Mesenchymal stem cell (in vitro differentiated cells and primary cell): Measurements from ENCODE around the gene PTPRG.

Experiments
- DNase-seq: peaks from one replicate; pipeline ENCODE4 v3.0.0-alpha.2; 2013
- H2AFZ ChIP-seq: one replicate; pipeline ENCODE4 v1.6.1; 2013; ENCODE audit warnings: low read depth, mild to moderate bottlenecking, control low read depth, inconsistent platforms, low read length, moderate library complexity
- H2AK5ac ChIP-seq: 2 replicates; pipeline ENCODE4 v1.6.1; 2013; ENCODE audit warnings: low read length, moderate library complexity, mild to moderate bottlenecking, inconsistent platforms; ENCODE audit not compliant: severe bottlenecking
- H2BK120ac ChIP-seq: one replicate; pipeline ENCODE4 v1.6.1; 2013; ENCODE audit warnings: low read depth, mild to moderate bottlenecking, inconsistent platforms, low read length, moderate library complexity
- H2BK12ac ChIP-seq, 2 experiments: one replicate each; pipeline ENCODE4 v1.6.1; 2013; ENCODE audit warnings: inconsistent platforms in 2 of 2, low read length in 2 of 2, mild to moderate bottlenecking in 2 of 2, moderate library complexity in 2 of 2, control low read depth in 1 of 2
- H2BK15ac ChIP-seq: one replicate; pipeline ENCODE4 v1.6.1; 2013; ENCODE audit warnings: mild to moderate bottlenecking, low read depth, inconsistent platforms; ENCODE audit not compliant: poor library complexity, severe bottlenecking
- H2BK5ac ChIP-seq: 2 replicates; pipeline ENCODE4 v1.6.1; 2013; ENCODE audit warnings: low read depth, mild to moderate bottlenecking, low read length, control low read depth, inconsistent platforms; ENCODE audit not compliant: poor library complexity, severe bottlenecking
- H3K14ac ChIP-seq, 2 experiments: one replicate each; pipeline ENCODE4 v1.6.1; 2013; ENCODE audit warnings: inconsistent platforms in 2 of 2, low read length in 2 of 2, control low read depth in 1 of 2, mild to moderate bottlenecking in 1 of 2, moderate library complexity in 1 of 2
- H3K18ac ChIP-seq, 2 experiments: one replicate each; pipeline ENCODE4 v1.6.1; 2013; ENCODE audit warnings: inconsistent platforms in 2 of 2, low read length in 2 of 2, control low read depth in 1 of 2, low read depth in 1 of 2, mild to moderate bottlenecking in 1 of 2
- H3K23ac ChIP-seq, 2 experiments: one replicate each; pipeline ENCODE4 v1.6.1; 2013; ENCODE audit warnings: inconsistent platforms in 2 of 2, low read length in 2 of 2, mild to moderate bottlenecking in 2 of 2, moderate library complexity in 2 of 2, control low read depth in 1 of 2
- H3K27ac ChIP-seq: 2 replicates; pipeline ENCODE4 v1.5.1; 2013; ENCODE audit warnings: mild to moderate bottlenecking, moderate library complexity, low read length, control low read depth, inconsistent platforms; ENCODE audit not compliant: poor library complexity, severe bottlenecking
- H3K27me3 ChIP-seq, 2 experiments: 2 replicates each; pipeline versions ENCODE4 v1.6.1 to v1.7.0; 2013; ENCODE audit warnings: low read length in 2 of 2, mild to moderate bottlenecking in 2 of 2, moderate library complexity in 2 of 2, control low read depth in 1 of 2, inconsistent platforms in 1 of 2; ENCODE audit not compliant: control insufficient read depth in 1 of 2, insufficient read depth in 1 of 2
- H3K36me3 ChIP-seq, 2 experiments: 2 replicates each; pipeline versions ENCODE4 v1.6.1 to v1.7.0; 2013; ENCODE audit warnings: low read length in 2 of 2, control low read depth in 1 of 2, inconsistent platforms in 1 of 2, low read depth in 1 of 2, mild to moderate bottlenecking in 1 of 2; ENCODE audit not compliant: insufficient read depth in 2 of 2, control insufficient read depth in 1 of 2
- H3K4ac ChIP-seq, 2 experiments: one replicate each; pipeline ENCODE4 v1.6.1; 2013; ENCODE audit warnings: inconsistent platforms in 2 of 2, low read length in 2 of 2, mild to moderate bottlenecking in 2 of 2, moderate library complexity in 2 of 2, control low read depth in 1 of 2, low read depth in 1 of 2
- H3K4me1 ChIP-seq: 2 replicates; pipeline ENCODE4 v1.6.1; 2013; ENCODE audit warnings: low read depth, low read length, control low read depth; ENCODE audit not compliant: control insufficient read depth, insufficient read depth
- H3K4me2 ChIP-seq: 2 replicates; pipeline ENCODE4 v1.6.1; 2013; ENCODE audit warnings: low read length, mild to moderate bottlenecking, inconsistent platforms; ENCODE audit not compliant: poor library complexity, severe bottlenecking
- H3K4me3 ChIP-seq, 2 experiments: 2 replicates each; pipeline versions ENCODE4 v1.5.1 to v1.7.0; 2013; ENCODE audit warnings: low read length in 2 of 2, mild to moderate bottlenecking in 2 of 2, control low read depth in 1 of 2, low read depth in 1 of 2; ENCODE audit not compliant: insufficient read depth in 1 of 2
- H3K79me1 ChIP-seq: replicated peaks from 2 replicates; pipeline ENCODE4 v1.6.1; 2013; ENCODE audit warnings: mild to moderate bottlenecking, control low read depth, low read length, inconsistent platforms; ENCODE audit not compliant: poor library complexity, severe bottlenecking
- H3K9ac ChIP-seq: 2 replicates; pipeline ENCODE4 v1.7.0; 2013; ENCODE audit warnings: mild to moderate bottlenecking, low read length, moderate library complexity
- H3K9me3 ChIP-seq: 2 replicates; pipeline ENCODE4 v1.7.0; 2013; ENCODE audit warnings: mild to moderate bottlenecking, low read length; ENCODE audit not compliant: control insufficient read depth
- H4K8ac ChIP-seq: one replicate; pipeline ENCODE4 v1.6.1; 2013; ENCODE audit warnings: inconsistent platforms, mild to moderate bottlenecking, low read length, moderate library complexity
- H4K91ac ChIP-seq: one replicate; pipeline ENCODE4 v1.6.1; 2013; ENCODE audit warnings: mild to moderate bottlenecking, low read length, inconsistent platforms
- WGBS: methylation state at CpG from one replicate; pipeline ENCODE4 v1.1.7; 2013; ENCODE audit warnings: mixed read lengths; 5-methylcytosine and 5-hydroxymethylcytosine counted together

PTPRG gene

DNA sequence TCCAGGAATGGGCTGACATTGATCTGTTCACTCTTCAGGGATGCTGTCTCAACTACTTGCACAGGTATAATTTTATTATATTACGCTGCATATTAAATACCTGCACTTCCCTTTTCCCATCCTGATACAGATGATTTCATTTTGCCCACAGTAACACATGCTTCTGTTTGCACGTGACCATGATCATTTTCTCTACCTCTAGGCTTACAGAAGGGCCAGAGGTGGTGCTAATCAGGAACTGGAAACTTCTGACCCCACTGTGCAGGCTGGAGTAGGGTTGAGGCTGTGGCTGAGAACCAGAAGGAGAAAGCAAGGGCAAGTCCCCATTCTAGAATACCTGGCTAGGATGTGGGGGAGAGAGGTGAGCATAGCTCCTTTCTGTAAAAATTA is 304.8 kb downstream of the PTPRG start:
- Histone ChIP-seq H3K4me3 (no peak overlapping the region), H4K8ac (no peak overlapping the region), H4K91ac (no peak overlapping the region), H2BK120ac (no peak overlapping the region), H2AFZ (no peak overlapping the region), H3K36me3 (no peaks in the 10 kb centered on the region), H3K27ac (no peak overlapping the region), H2BK5ac (no peak overlapping the region), H2BK12ac (no peak overlapping the region), H3K18ac (no peak overlapping the region), H2AK5ac (no peak overlapping the region), H3K14ac (no peak overlapping the region), H3K79me1 (peaks cover 36% of the 10 kb centered on the region), H3K9me3 (no peaks in the 10 kb centered on the region), H3K4me2 (no peak overlapping the region), H3K27me3 (no peaks in the 10 kb centered on the region), H2BK15ac (no peak overlapping the region), H3K4me1 (peaks cover 6% of the 10 kb centered on the region), H3K23ac (no peak overlapping the region), H3K9ac (no peak overlapping the region), H3K4ac (no peak overlapping the region)
- 93% methylated on average over 2 of the region's 2 CpGs for WGBS
- no peak for DNase-seq

DNA sequence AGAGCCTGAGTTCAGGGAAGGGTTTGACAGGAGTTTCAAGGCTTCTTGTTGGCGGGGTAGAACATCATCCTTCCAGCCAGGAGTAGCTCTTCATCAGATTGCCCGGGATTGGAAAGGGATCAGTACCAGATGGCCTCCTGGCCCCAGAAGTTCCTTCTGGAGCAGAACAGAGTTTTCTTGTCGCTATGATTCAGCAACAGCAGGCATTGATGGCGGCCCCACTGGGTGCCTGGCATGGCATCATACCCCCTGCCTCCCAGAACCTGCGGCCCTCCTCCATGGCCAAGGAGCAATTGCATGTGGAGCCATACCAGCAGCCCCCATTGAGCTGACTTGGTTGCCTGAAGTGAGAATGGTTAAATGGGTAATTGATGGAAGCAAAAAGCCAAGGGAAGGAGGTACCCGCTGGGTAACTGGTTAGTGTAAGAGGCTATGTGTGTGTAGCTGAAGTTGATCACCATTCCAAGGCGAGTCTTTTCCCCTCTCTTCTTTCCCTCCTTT is 305.6 kb downstream of the PTPRG start:
- Histone ChIP-seq H2BK15ac (no peak overlapping the region), H2BK120ac (no peak overlapping the region), H2BK5ac (no peak overlapping the region), H3K4me2 (no peak overlapping the region), H3K18ac (no peak overlapping the region), H3K4ac (no peak overlapping the region), H3K9ac (no peak overlapping the region), H3K23ac (no peak overlapping the region), H4K8ac (no peak overlapping the region), H3K27ac (no peak overlapping the region), H2BK12ac (no peak overlapping the region), H3K4me3 (no peak overlapping the region), H3K14ac (no peak overlapping the region), H3K36me3 (no peaks in the 10 kb centered on the region), H3K9me3 (no peaks in the 10 kb centered on the region), H4K91ac (no peak overlapping the region), H2AK5ac (no peak overlapping the region), H3K4me1 (peaks cover 6% of the 10 kb centered on the region), H3K79me1 (peaks cover 39% of the 10 kb centered on the region), H2AFZ (no peak overlapping the region), H3K27me3 (no peaks in the 10 kb centered on the region)
- DNase-seq, result no peak
- WGBS, result 95% methylated on average over 5 of the region's 7 CpGs

DNA sequence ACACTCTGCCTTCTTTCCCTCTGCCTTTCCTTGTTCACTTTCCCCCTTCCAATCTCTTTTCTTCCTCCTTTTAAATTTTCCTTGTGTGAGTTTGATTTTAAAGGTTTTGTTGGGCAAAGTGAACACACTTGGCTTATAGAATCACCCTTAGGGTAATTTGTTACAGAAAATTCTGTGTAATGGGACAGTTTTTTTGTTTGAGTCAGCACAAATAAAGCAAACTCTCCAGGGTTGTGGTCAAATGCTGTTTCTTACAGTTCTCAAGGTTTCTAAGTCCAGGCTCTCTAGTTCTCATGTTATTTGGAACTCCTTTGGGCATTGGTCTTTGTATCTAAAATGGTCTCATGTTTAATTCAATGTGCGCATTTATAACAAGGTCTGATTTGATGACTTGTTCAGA is 307.1 kb downstream of the PTPRG start:
- no peak overlapping the region for H3K27ac ChIP-seq
- no peak overlapping the region for H3K4me3 ChIP-seq
- H2BK15ac ChIP-seq, result no peak overlapping the region
- H3K18ac ChIP-seq, result no peak overlapping the region
- no peak overlapping the region for H3K4ac ChIP-seq
- H3K79me1 ChIP-seq, result peaks cover 39% of the 10 kb centered on the region
- H3K36me3 ChIP-seq, result no peaks in the 10 kb centered on the region
- no peak overlapping the region for H2BK120ac ChIP-seq
- H4K91ac ChIP-seq, result no peak overlapping the region
- H3K9me3 ChIP-seq, result no peaks in the 10 kb centered on the region
- H2AK5ac ChIP-seq, result no peak overlapping the region
- no peak overlapping the region for H3K9ac ChIP-seq
- no peak for DNase-seq
- no peak overlapping the region for H2AFZ ChIP-seq
- no peaks in the 10 kb centered on the region for H3K27me3 ChIP-seq
- no peak overlapping the region for H2BK12ac ChIP-seq
- no peak overlapping the region for H3K23ac ChIP-seq
- peaks cover 6% of the 10 kb centered on the region for H3K4me1 ChIP-seq
- H4K8ac ChIP-seq, result no peak overlapping the region
- H2BK5ac ChIP-seq, result no peak overlapping the region
- WGBS, result 98% methylated on average over 1 of the region's 1 CpG
- H3K4me2 ChIP-seq, result no peak overlapping the region
- H3K14ac ChIP-seq, result no peak overlapping the region

DNA sequence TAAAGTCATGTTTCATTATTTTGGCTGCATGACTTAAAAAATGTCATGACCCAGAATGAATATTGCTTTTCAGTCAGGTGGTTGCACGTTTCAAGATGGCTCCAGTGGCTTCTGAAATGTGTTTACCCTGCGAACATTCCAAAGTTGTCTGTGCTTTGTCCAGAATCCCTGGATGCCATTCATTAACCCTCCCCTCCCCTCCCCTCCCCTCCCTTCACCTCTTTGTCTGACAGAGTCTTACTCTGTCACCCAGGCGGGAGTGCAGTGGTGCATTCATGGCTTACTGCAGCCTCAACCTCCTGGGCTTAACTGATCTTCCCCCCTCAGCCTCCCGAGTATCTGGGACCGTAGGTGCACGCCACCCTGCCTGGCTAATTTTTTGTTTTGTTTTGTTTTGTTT is 308.0 kb downstream of the PTPRG start:
- no peak overlapping the region for H3K4ac ChIP-seq
- H3K14ac ChIP-seq, result no peak overlapping the region
- H3K4me3 ChIP-seq, result no peak overlapping the region
- no peak overlapping the region for H2AK5ac ChIP-seq
- no peak overlapping the region for H3K27ac ChIP-seq
- no peak overlapping the region for H3K9ac ChIP-seq
- no peak overlapping the region for H3K4me2 ChIP-seq
- 65% methylated on average over 6 of the region's 6 CpGs for WGBS
- no peak overlapping the region for H2BK5ac ChIP-seq
- no peaks in the 10 kb centered on the region for H3K27me3 ChIP-seq
- H3K36me3 ChIP-seq, result no peaks in the 10 kb centered on the region
- no peak overlapping the region for H3K23ac ChIP-seq
- no peak overlapping the region for H4K91ac ChIP-seq
- no peak overlapping the region for H3K18ac ChIP-seq
- no peak overlapping the region for H2BK12ac ChIP-seq
- H2BK15ac ChIP-seq, result no peak overlapping the region
- H2BK120ac ChIP-seq, result no peak overlapping the region
- peaks cover 6% of the 10 kb centered on the region for H3K4me1 ChIP-seq
- DNase-seq, result no peak
- peaks cover 40% of the 10 kb centered on the region for H3K79me1 ChIP-seq
- H3K9me3 ChIP-seq, result no peaks in the 10 kb centered on the region
- no peak overlapping the region for H2AFZ ChIP-seq
- H4K8ac ChIP-seq, result no peak overlapping the region
